DMS114 treated with DMSO at 0.1 percent for 48 hours (cell line): Measurements from ENCODE around the gene GGA2.

Experiments used
- DNase-seq: peaks from one replicate; lab custom pipeline; 2025; ENCODE audit not compliant: unreplicated experiment; lab: John Stamatoyannopoulos, UW

The GGA2 gene

DNA sequence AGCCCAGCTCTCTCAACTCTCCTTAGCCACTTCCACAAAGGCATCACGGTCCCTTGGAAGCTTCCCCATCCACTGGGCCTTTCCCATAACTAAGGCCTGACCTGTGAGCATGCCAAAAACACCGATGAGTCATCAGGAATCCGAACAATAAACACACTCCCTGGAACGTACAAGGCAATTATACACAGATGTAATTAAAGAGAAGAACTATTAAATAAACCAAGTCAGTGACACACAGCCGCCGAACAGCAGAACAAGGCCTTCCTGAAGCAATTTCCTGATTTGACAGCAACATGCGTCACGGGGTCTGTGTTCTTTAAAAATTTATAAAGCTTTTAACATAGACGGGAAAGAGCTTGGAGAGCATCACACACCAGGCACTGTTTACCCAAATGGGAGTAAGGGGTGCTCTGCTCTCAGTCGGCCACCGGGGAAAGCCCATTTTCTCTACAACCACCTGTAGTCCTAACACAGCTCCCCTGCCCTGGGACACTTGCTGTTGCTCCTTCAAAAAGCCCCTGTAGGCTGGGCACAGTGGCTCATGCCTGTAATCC is 86.7 kb downstream of the GGA2 start:
- no peak for DNase-seq

DNA sequence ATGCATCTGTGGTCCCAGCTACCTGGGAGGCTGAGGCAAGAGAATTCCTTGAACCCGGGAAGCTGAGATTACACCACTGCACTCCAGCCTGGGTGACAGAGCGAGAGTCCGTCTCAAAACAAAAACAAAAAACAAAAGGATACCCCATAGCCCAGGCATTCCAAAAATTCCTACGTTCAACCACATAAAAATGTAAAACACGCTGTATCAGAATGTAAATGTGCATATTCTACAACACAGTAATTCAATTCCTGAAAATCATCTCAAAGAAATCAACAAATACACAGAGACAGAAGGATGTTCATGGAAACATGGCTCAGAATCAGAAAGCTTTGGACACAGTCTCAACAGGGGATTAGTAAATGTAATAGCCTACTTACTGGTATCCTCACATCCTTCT is 90.3 kb downstream of the GGA2 start:
- no peak for DNase-seq

DNA sequence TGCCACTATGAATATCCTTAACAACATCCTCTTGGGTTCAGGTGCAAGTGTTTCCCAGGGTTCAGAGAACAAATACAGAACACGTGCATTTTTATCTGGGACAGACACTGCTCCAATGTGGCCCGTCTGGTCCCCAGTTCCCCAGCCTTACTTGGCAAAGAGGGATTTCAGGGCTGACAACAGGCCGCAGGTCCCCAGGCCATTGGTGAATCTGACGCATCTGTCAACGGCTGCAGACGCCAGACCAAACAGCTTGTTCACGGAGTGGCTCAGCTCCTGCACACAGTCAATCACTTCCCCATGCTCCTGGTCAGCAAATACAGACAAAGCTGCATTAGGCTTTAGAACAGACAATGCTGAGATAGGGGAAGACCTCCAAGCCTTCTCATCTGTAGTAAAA is 93.5 kb downstream of the GGA2 start:
- DNase-seq = no peak

DNA sequence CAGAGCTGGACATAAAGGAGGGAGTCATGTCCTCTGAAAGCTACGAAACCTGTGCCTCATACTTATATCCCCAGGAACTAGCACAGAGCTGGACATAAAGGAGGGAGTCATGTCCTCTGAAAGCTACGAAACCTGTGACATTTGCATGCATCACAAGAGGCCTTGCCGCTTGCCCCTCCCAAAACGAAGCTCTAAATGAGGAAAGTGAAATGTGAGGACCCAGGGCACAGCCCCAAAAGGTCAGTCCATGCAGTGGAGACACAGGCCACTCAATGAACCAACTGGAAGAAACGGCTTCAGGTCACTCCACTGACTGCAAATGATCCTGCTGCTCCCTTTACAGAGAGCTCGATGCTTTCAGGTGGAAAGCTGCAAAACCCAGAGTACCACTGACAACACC is 95.6 kb downstream of the GGA2 start:
- DNase-seq = no peak
